Neural cell (in vitro differentiated cells): Measurements from ENCODE around the gene ARFGAP3. TPM values are rescaled to one million over a fixed set of nuclear protein-coding genes. Genes with fewer than 3 reads are reported as not detected.

Source experiments
- H2AFZ ChIP-seq: fragments of 200-600, 300-800 bp; sonication (generic), shearing (Covaris generic); 2 replicates; pipeline ENCODE4 v1.6.0; 2014; ENCODE audit warnings: low read depth, mild to moderate bottlenecking, antibody characterized with exemption, low read length, moderate library complexity
- H3F3A ChIP-seq: fragments of 200-600 bp; shearing (Covaris generic); 2 replicates; pipeline ENCODE4 v1.6.1; 2016; ENCODE audit warnings: mild to moderate bottlenecking, moderate library complexity, mixed read lengths, antibody characterized with exemption, low read length; ENCODE audit not compliant: insufficient read depth, poor library complexity, severe bottlenecking
- H3K27ac ChIP-seq: fragments of 200-600, 300-800 bp; sonication (generic), shearing (Covaris generic); 2 replicates; pipeline ENCODE4 v1.5.1; 2014; ENCODE audit warnings: mild to moderate bottlenecking, low read length, moderate library complexity
- H3K27me3 ChIP-seq: fragments of 300-800, 200-600 bp; sonication (generic), shearing (Covaris generic); 2 replicates; pipeline ENCODE4 v1.6.0; 2014; ENCODE audit warnings: mild to moderate bottlenecking, low read depth, low read length, moderate library complexity; ENCODE audit not compliant: insufficient read depth
- H3K36me3 ChIP-seq: fragments of 300-800, 200-600 bp; sonication (generic), shearing (Covaris generic); 2 replicates; pipeline ENCODE4 v1.5.1; 2014; ENCODE audit warnings: mild to moderate bottlenecking, antibody characterized with exemption, low read length, moderate library complexity; ENCODE audit not compliant: insufficient read depth
- H3K4me2 ChIP-seq: fragments of 300-800, 200-600 bp; sonication (generic), shearing (Covaris generic); 2 replicates; pipeline ENCODE4 v1.6.0; 2014; ENCODE audit warnings: mild to moderate bottlenecking, low read length
- H3K4me3 ChIP-seq: fragments of 300-800, 200-600 bp; sonication (generic), shearing (Covaris generic); 2 replicates; pipeline ENCODE4 v1.5.1; 2014; ENCODE audit warnings: mild to moderate bottlenecking, low read length, moderate library complexity
- H3K79me2 ChIP-seq: fragments of 200-600 bp; shearing (Covaris generic); replicated peaks from 2 replicates; pipeline ENCODE4 v1.6.0; 2014; ENCODE audit warnings: mild to moderate bottlenecking, low read length, moderate library complexity; ENCODE audit not compliant: insufficient read depth
- H3K9ac ChIP-seq: fragments of 300-800, 200-600 bp; sonication (generic), shearing (Covaris generic); 2 replicates; pipeline ENCODE4 v1.6.1; 2016; ENCODE audit warnings: mild to moderate bottlenecking, low read length, mixed read lengths
- H3K9me2 ChIP-seq: fragments of 200-600 bp; shearing (Covaris generic); 2 replicates; pipeline ENCODE4 v1.6.1; 2016; ENCODE audit warnings: mild to moderate bottlenecking, low read length, mixed read lengths; ENCODE audit not compliant: insufficient read depth
- H3K9me3 ChIP-seq: fragments of 200-600, 300-800 bp; sonication (generic), shearing (Covaris generic); 2 replicates; pipeline ENCODE4 v1.6.1; 2016; ENCODE audit warnings: mild to moderate bottlenecking, mixed run types, low read length, moderate library complexity, mixed read lengths
- H4K20me1 ChIP-seq: fragments of 200-600 bp; shearing (Covaris generic); 2 replicates; pipeline ENCODE4 v1.6.1; 2016; ENCODE audit warnings: mild to moderate bottlenecking, mixed run types; ENCODE audit not compliant: insufficient read depth
- CTCF ChIP-seq: fragments of 450-650 bp; IDR thresholded peaks from 2 replicates; pipeline ENCODE4 v1.5.1; 2014; ENCODE audit warnings: antibody characterized with exemption, mild to moderate bottlenecking, moderate library complexity; ENCODE audit not compliant: poor library complexity, severe bottlenecking
- EP300 ChIP-seq: fragments of 450-650 bp; conservative IDR thresholded peaks from 2 replicates; pipeline ENCODE4 v1.6.1; 2014; ENCODE audit warnings: antibody characterized with exemption, mild to moderate bottlenecking, moderate library complexity; ENCODE audit not compliant: poor library complexity, severe bottlenecking
- EZH2 ChIP-seq: fragments of 200-600, 300-800 bp; shearing (Covaris generic), sonication (generic); IDR thresholded peaks from 2 replicates; pipeline ENCODE4 v1.6.1; 2014; ENCODE audit warnings: antibody characterized with exemption, low read length, borderline replicate concordance, mild to moderate bottlenecking; ENCODE audit not compliant: insufficient read depth, poor library complexity, severe bottlenecking
- MXI1 ChIP-seq: fragments of 450-650 bp; conservative IDR thresholded peaks from 2 replicates; pipeline ENCODE4 v1.6.1; 2014; ENCODE audit warnings: antibody characterized with exemption, mild to moderate bottlenecking; ENCODE audit not compliant: poor library complexity, severe bottlenecking
- POLR2AphosphoS5 ChIP-seq: IDR thresholded peaks from 2 replicates; pipeline ENCODE4 v1.6.1; 2012
- RAD21 ChIP-seq: fragments of 450-650 bp; conservative IDR thresholded peaks from 2 replicates; pipeline ENCODE4 v1.6.1; 2014; ENCODE audit warnings: antibody characterized with exemption, mild to moderate bottlenecking, moderate library complexity
- SMC3 ChIP-seq: fragments of 450-650 bp; conservative IDR thresholded peaks from 2 replicates; pipeline ENCODE4 v1.6.1; 2014; ENCODE audit warnings: antibody characterized with exemption, mild to moderate bottlenecking, moderate library complexity; ENCODE audit not compliant: poor library complexity
- TAF1 ChIP-seq: IDR thresholded peaks from 2 replicates; pipeline ENCODE4 v1.6.1; 2012; ENCODE audit warnings: low read depth
- polyA plus RNA-seq: library from polyadenylated mRNA; depleted of rRNA; stranded (reverse); fragments of >200 nt; gene quantifications from 2 replicates; pipeline ENCODE4 v1.2.3, GENCODE V29; 2014
- TF ChIP-seq, protein P1 (sequence below): IDR thresholded peaks from 2 replicates; pipeline ENCODE4 v1.6.1; 2012; ENCODE audit warnings: borderline replicate concordance

Gene ARFGAP3
- polyA plus RNA-seq, 1 donor from 2014 or later: 80.7 TPM

DNA sequence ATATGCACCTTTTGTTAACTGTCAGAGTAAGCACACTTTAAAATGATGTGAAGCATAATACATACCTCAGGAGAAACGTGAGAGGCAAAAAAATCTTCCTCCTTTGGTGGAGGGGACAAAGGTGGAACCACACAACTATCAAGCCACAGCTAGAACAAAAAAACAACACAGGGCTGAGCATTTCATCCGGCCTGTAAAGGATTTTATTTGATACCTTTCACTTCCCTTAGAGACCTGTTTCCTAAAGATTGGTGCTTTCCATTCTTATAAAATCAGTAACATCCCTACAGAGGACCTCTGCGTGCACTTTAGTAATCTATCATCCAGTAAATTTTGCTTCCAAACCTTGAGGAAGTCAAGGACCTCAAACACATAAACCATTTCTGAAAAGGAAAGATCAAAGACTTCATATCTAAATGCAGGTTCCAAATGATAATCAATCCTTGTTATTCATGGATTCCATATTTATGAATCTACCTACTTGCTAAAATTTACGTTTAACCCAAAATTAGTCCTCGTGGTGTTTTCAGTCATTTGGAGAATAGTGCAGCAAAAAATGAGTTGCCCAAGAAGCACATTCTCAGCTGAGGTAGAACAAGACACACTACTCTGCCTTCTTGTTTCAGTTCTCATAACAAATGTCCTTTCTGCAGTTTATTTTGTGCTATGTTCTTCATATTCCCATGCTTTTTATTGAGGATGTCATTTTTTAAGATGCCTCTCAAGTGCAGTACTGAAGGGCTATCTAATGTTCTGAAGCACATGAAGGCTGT, 22.7 kb downstream of the ARFGAP3 start:
- Histone ChIP-seq H3K4me2 (no peak overlapping the region), H2AFZ (no peak overlapping the region), H3K36me3 (peaks cover 12% of the 10 kb centered on the region), H3F3A (no peaks in the 10 kb centered on the region), H3K79me2 (no peaks in the 10 kb centered on the region), H3K9me2 (no peaks in the 10 kb centered on the region), H3K9me3 (no peaks in the 10 kb centered on the region), H3K9ac (no peak overlapping the region), H3K27ac (no peak overlapping the region), H3K4me3 (no peak overlapping the region), H3K27me3 (no peaks in the 10 kb centered on the region), H4K20me1 (no peaks in the 10 kb centered on the region)
- TF ChIP-seq RAD21 (no peak), MXI1 (no peak), POLR2AphosphoS5 (no peak)

GRCh38 chr22:42833104-42833503, 24.0 kb downstream of the ARFGAP3 start:
- Histone ChIP-seq H3F3A (no peaks in the 10 kb centered on the region), H2AFZ (no peak overlapping the region), H3K79me2 (no peaks in the 10 kb centered on the region), H3K9me3 (no peaks in the 10 kb centered on the region), H4K20me1 (no peaks in the 10 kb centered on the region), H3K27me3 (no peaks in the 10 kb centered on the region), H3K9me2 (no peaks in the 10 kb centered on the region), H3K36me3 (peaks cover 12% of the 10 kb centered on the region), H3K4me2 (no peak overlapping the region), H3K4me3 (no peak overlapping the region), H3K27ac (no peak overlapping the region), H3K9ac (no peak overlapping the region)
- TF ChIP-seq TAF1 (no peak), MXI1 (no peak), EZH2 (no peak), SMC3 (no peak), EP300 (no peak), POLR2AphosphoS5 (no peak), CTCF (no peak), RAD21 (no peak)
- TF ChIP-seq, protein P1, sequence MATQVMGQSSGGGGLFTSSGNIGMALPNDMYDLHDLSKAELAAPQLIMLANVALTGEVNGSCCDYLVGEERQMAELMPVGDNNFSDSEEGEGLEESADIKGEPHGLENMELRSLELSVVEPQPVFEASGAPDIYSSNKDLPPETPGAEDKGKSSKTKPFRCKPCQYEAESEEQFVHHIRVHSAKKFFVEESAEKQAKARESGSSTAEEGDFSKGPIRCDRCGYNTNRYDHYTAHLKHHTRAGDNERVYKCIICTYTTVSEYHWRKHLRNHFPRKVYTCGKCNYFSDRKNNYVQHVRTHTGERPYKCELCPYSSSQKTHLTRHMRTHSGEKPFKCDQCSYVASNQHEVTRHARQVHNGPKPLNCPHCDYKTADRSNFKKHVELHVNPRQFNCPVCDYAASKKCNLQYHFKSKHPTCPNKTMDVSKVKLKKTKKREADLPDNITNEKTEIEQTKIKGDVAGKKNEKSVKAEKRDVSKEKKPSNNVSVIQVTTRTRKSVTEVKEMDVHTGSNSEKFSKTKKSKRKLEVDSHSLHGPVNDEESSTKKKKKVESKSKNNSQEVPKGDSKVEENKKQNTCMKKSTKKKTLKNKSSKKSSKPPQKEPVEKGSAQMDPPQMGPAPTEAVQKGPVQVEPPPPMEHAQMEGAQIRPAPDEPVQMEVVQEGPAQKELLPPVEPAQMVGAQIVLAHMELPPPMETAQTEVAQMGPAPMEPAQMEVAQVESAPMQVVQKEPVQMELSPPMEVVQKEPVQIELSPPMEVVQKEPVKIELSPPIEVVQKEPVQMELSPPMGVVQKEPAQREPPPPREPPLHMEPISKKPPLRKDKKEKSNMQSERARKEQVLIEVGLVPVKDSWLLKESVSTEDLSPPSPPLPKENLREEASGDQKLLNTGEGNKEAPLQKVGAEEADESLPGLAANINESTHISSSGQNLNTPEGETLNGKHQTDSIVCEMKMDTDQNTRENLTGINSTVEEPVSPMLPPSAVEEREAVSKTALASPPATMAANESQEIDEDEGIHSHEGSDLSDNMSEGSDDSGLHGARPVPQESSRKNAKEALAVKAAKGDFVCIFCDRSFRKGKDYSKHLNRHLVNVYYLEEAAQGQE: no peak
